Vagina (tissue), 2 donors: ENCODE measurements around the gene SLITRK2.

Source experiments
- POLR2A ChIP-seq, 2 donors: fragments of 450-650 bp; IDR thresholded peaks; one replicate each; pipeline ENCODE4 v1.6.1; 2017; ENCODE audit warnings: antibody characterized with exemption in 2 of 2, mild to moderate bottlenecking in 2 of 2, moderate library complexity in 2 of 2
- POLR2AphosphoS5 ChIP-seq, 2 donors: sonication (generic); formaldehyde crosslinking; IDR thresholded peaks; one replicate each; pipeline ENCODE4 v1.9.0; 2017; ENCODE audit warnings: antibody characterized with exemption in 2 of 2, mild to moderate bottlenecking in 2 of 2, low read depth in 1 of 2; ENCODE audit not compliant: insufficient read depth in 1 of 2
- TF ChIP-seq, protein P1 (sequence below), 3 experiments: fragments of 450-650 bp in 2 of 3; fragments of 200-600 bp in 1 of 3; sonication (generic) in 1 of 3; IDR thresholded peaks; one replicate each; pipeline ENCODE4 v1.5.1; 2017 to 2019; ENCODE audit warnings: antibody characterized with exemption in 3 of 3, mild to moderate bottlenecking in 2 of 3, moderate library complexity in 2 of 3

DNA sequence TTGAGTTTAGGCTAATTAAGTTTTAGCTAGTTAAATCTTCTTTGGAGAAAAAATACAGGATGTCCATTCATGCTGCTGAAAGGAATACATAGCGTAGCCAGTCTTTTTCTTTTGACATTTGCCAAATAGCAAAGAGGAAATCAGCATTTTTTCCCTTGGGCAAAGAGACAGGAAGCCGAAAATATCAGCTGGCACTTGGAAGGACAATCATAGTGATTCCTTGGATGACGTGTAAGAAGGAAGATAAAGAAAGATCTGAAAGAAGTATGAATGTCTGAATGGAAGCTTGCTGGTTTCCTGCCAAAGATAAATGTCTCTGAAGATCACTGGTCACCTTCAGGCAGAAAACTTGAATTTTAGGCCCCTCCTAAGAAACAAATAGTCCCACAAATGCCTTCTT is 44.2 kb downstream of the SLITRK2 start:
- TF ChIP-seq POLR2A (IDR thresholded peaks at IDR 0.05) (no peak), POLR2AphosphoS5 (IDR thresholded peaks at IDR 0.05; ENCODE audit: insufficient read depth in 1 of 2, low read depth in 1 of 2) (no peak)
- TF ChIP-seq, protein P1, sequence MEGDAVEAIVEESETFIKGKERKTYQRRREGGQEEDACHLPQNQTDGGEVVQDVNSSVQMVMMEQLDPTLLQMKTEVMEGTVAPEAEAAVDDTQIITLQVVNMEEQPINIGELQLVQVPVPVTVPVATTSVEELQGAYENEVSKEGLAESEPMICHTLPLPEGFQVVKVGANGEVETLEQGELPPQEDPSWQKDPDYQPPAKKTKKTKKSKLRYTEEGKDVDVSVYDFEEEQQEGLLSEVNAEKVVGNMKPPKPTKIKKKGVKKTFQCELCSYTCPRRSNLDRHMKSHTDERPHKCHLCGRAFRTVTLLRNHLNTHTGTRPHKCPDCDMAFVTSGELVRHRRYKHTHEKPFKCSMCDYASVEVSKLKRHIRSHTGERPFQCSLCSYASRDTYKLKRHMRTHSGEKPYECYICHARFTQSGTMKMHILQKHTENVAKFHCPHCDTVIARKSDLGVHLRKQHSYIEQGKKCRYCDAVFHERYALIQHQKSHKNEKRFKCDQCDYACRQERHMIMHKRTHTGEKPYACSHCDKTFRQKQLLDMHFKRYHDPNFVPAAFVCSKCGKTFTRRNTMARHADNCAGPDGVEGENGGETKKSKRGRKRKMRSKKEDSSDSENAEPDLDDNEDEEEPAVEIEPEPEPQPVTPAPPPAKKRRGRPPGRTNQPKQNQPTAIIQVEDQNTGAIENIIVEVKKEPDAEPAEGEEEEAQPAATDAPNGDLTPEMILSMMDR (IDR thresholded peaks at IDR 0.05), result no peak
